Activated CD8-positive, alpha-beta memory T cell treated with anti-CD3 and anti-CD28 coated beads, Interleukin-2, amount 10 ng/mL, durations not matched to agents 7 days and 5 days (primary cell): ENCODE data around the gene FBN1. TPM values are rescaled to one million over a fixed set of nuclear protein-coding genes. Genes with fewer than 3 reads are reported as not detected.

ENCODE experiments used
- ATAC-seq: fragments of 150-1000 bp; cut with Tn5 transposase; one replicate; pipeline ENCODE4 v1.10.0; 2021; ENCODE audit warnings: moderate library complexity
- CTCF ChIA-PET: fragments of 350-600 bp; sonication (Branson Sonifier 250); formaldehyde crosslinking; loops from one replicate; lab custom pipeline; 2021; ENCODE audit warnings: antibody characterized with exemption; lab: Charles Lee
- DNase-seq: peaks from one replicate; pipeline ENCODE4 v3.0.0-alpha.2; 2020
- H3K27ac Mint-ChIP-seq: one replicate; pipeline ENCODE4 v1.8.0; 2021; ENCODE audit warnings: mild to moderate bottlenecking, mixed read lengths
- H3K27me3 Mint-ChIP-seq: one replicate; pipeline ENCODE4 v1.8.0; 2021; ENCODE audit warnings: mixed read lengths
- H3K36me3 Mint-ChIP-seq: one replicate; pipeline ENCODE4 v1.8.0; 2021; ENCODE audit warnings: mild to moderate bottlenecking, mixed read lengths
- H3K4me1 Mint-ChIP-seq: one replicate; pipeline ENCODE4 v1.8.0; 2021; ENCODE audit warnings: mixed read lengths
- H3K4me3 Mint-ChIP-seq: one replicate; pipeline ENCODE4 v1.8.0; 2021; ENCODE audit warnings: mild to moderate bottlenecking, moderate library complexity, mixed read lengths
- H3K9me3 Mint-ChIP-seq: one replicate; pipeline ENCODE4 v1.8.0; 2022; ENCODE audit warnings: low read depth, mixed read lengths
- total RNA-seq, 2 experiments: library from RNA; stranded (reverse); gene quantifications; one replicate each; pipeline ENCODE4 v1.2.3, GENCODE V29; 2021

Gene FBN1
- total RNA-seq, 2 experiments from 2014 or later, result 1.1 to 1.3 TPM

- CTCF ChIA-PET, result interaction anchor here (1.0 kb wide), 1 partner anchor 11 kb away, joined by 3 read pairs; no protein-coding TSS in a partner anchor
- Mint-ChIP-seq H3K27ac (no peak overlapping the region), H3K36me3 (no peaks in the 10 kb centered on the region), H3K4me3 (no peak overlapping the region), H3K27me3 (peaks cover 27% of the 10 kb centered on the region), H3K4me1 (no peaks in the 10 kb centered on the region), H3K9me3 (no peaks in the 10 kb centered on the region)
- ATAC-seq (no peak), DNase-seq (no peak)
Observed at GRCh38 chr15:48514103-48514816, 131.2 kb downstream of the FBN1 start.

- no peak overlapping the region for H3K4me3 Mint-ChIP-seq
- no peak for ATAC-seq
- no peaks in the 10 kb centered on the region for H3K36me3 Mint-ChIP-seq
- no peak overlapping the region for H3K27ac Mint-ChIP-seq
- H3K9me3 Mint-ChIP-seq, result no peaks in the 10 kb centered on the region
- CTCF ChIA-PET, result no interaction called here
- peaks cover 27% of the 10 kb centered on the region for H3K27me3 Mint-ChIP-seq
- H3K4me1 Mint-ChIP-seq, result no peaks in the 10 kb centered on the region
- no peak for DNase-seq
Observed at GRCh38 chr15:48510976-48511375, 134.5 kb downstream of the FBN1 start.

GRCh38 chr15:48507416-48508065 is 138.0 kb downstream of the FBN1 start:
- CTCF ChIA-PET, result interaction anchor here (0.9 to 1.1 kb wide), 2 partner anchors 15 to 108 kb away, joined by 3 read pairs; no protein-coding TSS in a partner anchor
- Mint-ChIP-seq H3K9me3 (no peaks in the 10 kb centered on the region), H3K4me3 (no peak overlapping the region), H3K27ac (no peak overlapping the region), H3K27me3 (peaks cover 24% of the 10 kb centered on the region), H3K4me1 (no peaks in the 10 kb centered on the region), H3K36me3 (no peaks in the 10 kb centered on the region)
- ATAC-seq (peak; percentile 55), DNase-seq (no peak)

GRCh38 chr15:48505067-48505466 is 140.4 kb downstream of the FBN1 start:
- ATAC-seq, result no peak
- Mint-ChIP-seq H3K9me3 (no peaks in the 10 kb centered on the region), H3K27ac (no peak overlapping the region), H3K4me3 (no peak overlapping the region), H3K27me3 (peaks cover 15% of the 10 kb centered on the region), H3K4me1 (no peaks in the 10 kb centered on the region), H3K36me3 (no peaks in the 10 kb centered on the region)
- no peak for DNase-seq
- CTCF ChIA-PET, result no interaction called here

- no peak overlapping the region for H3K27ac Mint-ChIP-seq
- no peaks in the 10 kb centered on the region for H3K9me3 Mint-ChIP-seq
- no peak overlapping the region for H3K4me3 Mint-ChIP-seq
- ATAC-seq, result no peak
- DNase-seq, result no peak
- H3K4me1 Mint-ChIP-seq, result no peaks in the 10 kb centered on the region
- H3K27me3 Mint-ChIP-seq, result peaks cover 4% of the 10 kb centered on the region
- CTCF ChIA-PET, result no interaction called here
- H3K36me3 Mint-ChIP-seq, result no peaks in the 10 kb centered on the region
Observed at GRCh38 chr15:48501208-48501607, 144.3 kb downstream of the FBN1 start.

GRCh38 chr15:48500595-48500994 is 144.9 kb downstream of the FBN1 start:
- H3K27ac Mint-ChIP-seq, result no peak overlapping the region
- no peaks in the 10 kb centered on the region for H3K4me1 Mint-ChIP-seq
- no peak overlapping the region for H3K4me3 Mint-ChIP-seq
- no peaks in the 10 kb centered on the region for H3K36me3 Mint-ChIP-seq
- H3K9me3 Mint-ChIP-seq, result no peaks in the 10 kb centered on the region
- CTCF ChIA-PET, result no interaction called here
- no peak for DNase-seq
- H3K27me3 Mint-ChIP-seq, result peaks cover 7% of the 10 kb centered on the region
- ATAC-seq, result no peak

- CTCF ChIA-PET, result no interaction called here
- H3K4me3 Mint-ChIP-seq, result no peak overlapping the region
- H3K4me1 Mint-ChIP-seq, result no peaks in the 10 kb centered on the region
- no peaks in the 10 kb centered on the region for H3K9me3 Mint-ChIP-seq
- no peak for DNase-seq
- no peak overlapping the region for H3K27ac Mint-ChIP-seq
- no peaks in the 10 kb centered on the region for H3K36me3 Mint-ChIP-seq
- H3K27me3 Mint-ChIP-seq, result peaks cover 7% of the 10 kb centered on the region
- no peak for ATAC-seq
Observed at GRCh38 chr15:48499978-48500377, 145.5 kb downstream of the FBN1 start.

- no peaks in the 10 kb centered on the region for H3K9me3 Mint-ChIP-seq
- H3K27ac Mint-ChIP-seq, result no peak overlapping the region
- ATAC-seq (no peak), DNase-seq (no peak)
- CTCF ChIA-PET, result no interaction called here
- peaks cover 7% of the 10 kb centered on the region for H3K27me3 Mint-ChIP-seq
- H3K4me1 Mint-ChIP-seq, result no peaks in the 10 kb centered on the region
- H3K4me3 Mint-ChIP-seq, result no peak overlapping the region
- no peaks in the 10 kb centered on the region for H3K36me3 Mint-ChIP-seq
Observed at GRCh38 chr15:48498828-48499227, 146.7 kb downstream of the FBN1 start.

- no peak for DNase-seq
- CTCF ChIA-PET, result no interaction called here
- Mint-ChIP-seq H3K27me3 (peaks cover 7% of the 10 kb centered on the region), H3K9me3 (no peaks in the 10 kb centered on the region), H3K4me3 (no peak overlapping the region), H3K36me3 (no peaks in the 10 kb centered on the region), H3K27ac (no peak overlapping the region), H3K4me1 (no peaks in the 10 kb centered on the region)
- no peak for ATAC-seq
Observed at GRCh38 chr15:48494631-48495030, 150.9 kb downstream of the FBN1 start.

GRCh38 chr15:48493763-48494225 is 151.7 kb downstream of the FBN1 start:
- Mint-ChIP-seq H3K4me1 (no peaks in the 10 kb centered on the region), H3K4me3 (no peak overlapping the region), H3K27me3 (peaks cover 7% of the 10 kb centered on the region), H3K27ac (no peak overlapping the region), H3K9me3 (no peaks in the 10 kb centered on the region), H3K36me3 (no peaks in the 10 kb centered on the region)
- ATAC-seq (no peak), DNase-seq (no peak)
- CTCF ChIA-PET, result no interaction called here

- Mint-ChIP-seq H3K36me3 (no peaks in the 10 kb centered on the region), H3K27ac (no peak overlapping the region), H3K4me3 (no peak overlapping the region), H3K9me3 (no peaks in the 10 kb centered on the region), H3K27me3 (peaks cover 7% of the 10 kb centered on the region), H3K4me1 (no peaks in the 10 kb centered on the region)
- no peak for ATAC-seq
- DNase-seq, result no peak
- CTCF ChIA-PET, result interaction anchor here (0.7 kb wide), 1 partner anchor 15 kb away, joined by 3 read pairs; no protein-coding TSS in a partner anchor
Observed at GRCh38 chr15:48493084-48493762, 152.3 kb downstream of the FBN1 start.

- no peak for DNase-seq
- no peaks in the 10 kb centered on the region for H3K36me3 Mint-ChIP-seq
- no peak overlapping the region for H3K27ac Mint-ChIP-seq
- ATAC-seq, result peak; percentile 27
- no peaks in the 10 kb centered on the region for H3K9me3 Mint-ChIP-seq
- H3K4me3 Mint-ChIP-seq, result no peak overlapping the region
- CTCF ChIA-PET, result no interaction called here
- H3K27me3 Mint-ChIP-seq, result peaks cover 9% of the 10 kb centered on the region
- H3K4me1 Mint-ChIP-seq, result peaks cover 11% of the 10 kb centered on the region
Observed at GRCh38 chr15:48486228-48486627, 159.3 kb downstream of the FBN1 start.

GRCh38 chr15:48481802-48482201 is 163.7 kb downstream of the FBN1 start:
- no peaks in the 10 kb centered on the region for H3K9me3 Mint-ChIP-seq
- CTCF ChIA-PET, result no interaction called here
- H3K36me3 Mint-ChIP-seq, result no peaks in the 10 kb centered on the region
- H3K27me3 Mint-ChIP-seq, result peaks cover 9% of the 10 kb centered on the region
- ATAC-seq (no peak), DNase-seq (no peak)
- H3K4me1 Mint-ChIP-seq, result peaks cover 11% of the 10 kb centered on the region
- no peak overlapping the region for H3K27ac Mint-ChIP-seq
- H3K4me3 Mint-ChIP-seq, result no peak overlapping the region
